OCI-LY3 (cell line): ENCODE data around the gene SLC17A6.

Source experiments
- H2AFZ ChIP-seq: fragments of 200-600, 300-600 bp; shearing (Covaris generic); 2 replicates; pipeline ENCODE4 v1.6.0; 2014; ENCODE audit warnings: antibody characterized with exemption, low read depth, low read length
- H3K27ac ChIP-seq: fragments of 200-600, 300-600 bp; sonication (generic); 2 replicates; pipeline ENCODE4 v1.5.1; 2014; ENCODE audit warnings: mild to moderate bottlenecking, low read length, moderate library complexity, mixed read lengths
- H3K27me3 ChIP-seq: fragments of 200-600, 300-600 bp; sonication (generic); 2 replicates; pipeline ENCODE4 v1.6.1; 2014; ENCODE audit warnings: low read depth, low read length, mixed read lengths
- H3K36me3 ChIP-seq: fragments of 200-600, 300-600 bp; sonication (generic); replicated peaks from 2 replicates; pipeline ENCODE3; 2014; ENCODE audit warnings: low read depth, low read length, mixed read lengths
- H3K4me1 ChIP-seq: fragments of 300-600, 200-600 bp; sonication (generic); 2 replicates; pipeline ENCODE4 v1.6.1; 2014; ENCODE audit warnings: low read length, mixed read lengths
- H3K4me2 ChIP-seq: fragments of 200-600, 300-600 bp; sonication (generic); 2 replicates; pipeline ENCODE4 v1.6.1; 2014; ENCODE audit warnings: low read length, mixed read lengths
- H3K4me3 ChIP-seq: fragments of 300-600, 200-600 bp; sonication (generic); 2 replicates; pipeline ENCODE4 v1.5.1; 2014; ENCODE audit warnings: antibody characterized with exemption, mild to moderate bottlenecking, low read length, moderate library complexity
- H3K79me2 ChIP-seq: fragments of 300-600, 200-600 bp; shearing (Covaris generic); 2 replicates; pipeline ENCODE4 v1.6.1; 2014; ENCODE audit warnings: mild to moderate bottlenecking, low read length, mixed read lengths
- H3K9ac ChIP-seq: fragments of 300-600, 200-600 bp; shearing (Covaris generic); 2 replicates; pipeline ENCODE4 v1.6.0; 2014; ENCODE audit warnings: mild to moderate bottlenecking, low read length, moderate library complexity
- H3K9me3 ChIP-seq: fragments of 200-600, 300-600 bp; shearing (Covaris generic); 2 replicates; pipeline ENCODE4 v1.6.1; 2014; ENCODE audit warnings: low read length, mixed read lengths; ENCODE audit not compliant: insufficient read depth
- H4K20me1 ChIP-seq: fragments of 200-600, 300-600 bp; sonication (generic); 2 replicates; pipeline ENCODE4 v1.6.1; 2016; ENCODE audit warnings: low read length, mixed read lengths; ENCODE audit not compliant: insufficient read depth
- CTCF ChIP-seq: fragments of 200-600, 300-600 bp; sonication (generic); IDR thresholded peaks from 2 replicates; pipeline ENCODE4 v1.5.1; 2014; ENCODE audit warnings: antibody characterized with exemption, low read length, low read depth
- EZH2phosphoT487 ChIP-seq: fragments of 200-600 bp; shearing (Covaris generic); IDR thresholded peaks from 2 replicates; pipeline ENCODE4 v1.6.1; 2018; ENCODE audit warnings: antibody characterized with exemption, mixed run types, low read depth

Gene SLC17A6

GRCh38 chr11:22349491-22349890 lies 11.3 kb downstream of the SLC17A6 start:
- Histone ChIP-seq H3K79me2 (no peaks in the 10 kb centered on the region), H3K4me2 (no peak overlapping the region), H3K36me3 (no peaks in the 10 kb centered on the region), H4K20me1 (no peaks in the 10 kb centered on the region), H3K27me3 (no peaks in the 10 kb centered on the region), H3K4me3 (no peak overlapping the region), H3K9ac (no peak overlapping the region), H3K4me1 (no peaks in the 10 kb centered on the region), H3K27ac (no peak overlapping the region), H2AFZ (no peak overlapping the region), H3K9me3 (no peaks in the 10 kb centered on the region)
- TF ChIP-seq CTCF, result no peak
- TF ChIP-seq EZH2phosphoT487, result no peak

GRCh38 chr11:22359295-22359694 lies 21.1 kb downstream of the SLC17A6 start:
- Histone ChIP-seq H3K27ac (no peak overlapping the region), H4K20me1 (no peaks in the 10 kb centered on the region), H3K27me3 (no peaks in the 10 kb centered on the region), H3K9me3 (no peaks in the 10 kb centered on the region), H3K4me3 (no peak overlapping the region), H3K9ac (no peak overlapping the region), H3K4me1 (no peaks in the 10 kb centered on the region), H3K79me2 (no peaks in the 10 kb centered on the region), H3K4me2 (no peak overlapping the region), H3K36me3 (no peaks in the 10 kb centered on the region), H2AFZ (no peak overlapping the region)
- TF ChIP-seq CTCF (no peak), EZH2phosphoT487 (no peak)

- Histone ChIP-seq H3K4me2 (0 out of 2 replicates have a peak overlapping the region, but pooled peaks have one; percentile 6), H3K4me3 (no peak overlapping the region)
- TF ChIP-seq EZH2phosphoT487 (no peak), CTCF (no peak)
Observed at GRCh38 chr11:22371160-22371559, 33.0 kb downstream of the SLC17A6 start.

GRCh38 chr11:22387126-22387525 lies 48.9 kb downstream of the SLC17A6 start:
- no peaks in the 10 kb centered on the region for H3K36me3 ChIP-seq
- H2AFZ ChIP-seq, result no peak overlapping the region
- no peak overlapping the region for H3K9ac ChIP-seq
- H3K4me3 ChIP-seq, result no peak overlapping the region
- no peaks in the 10 kb centered on the region for H3K27me3 ChIP-seq
- TF ChIP-seq CTCF (no peak), EZH2phosphoT487 (no peak)
- H3K79me2 ChIP-seq, result no peaks in the 10 kb centered on the region
- H3K4me2 ChIP-seq, result no peak overlapping the region
- no peaks in the 10 kb centered on the region for H4K20me1 ChIP-seq
- H3K9me3 ChIP-seq, result no peaks in the 10 kb centered on the region
- peaks cover under 1% of the 10 kb centered on the region; the same call in 1 of the 2 replicates for H3K4me1 ChIP-seq
- no peak overlapping the region for H3K27ac ChIP-seq

More at GRCh38 chr11:22371160-22371559, 33.0 kb downstream of the SLC17A6 start:
- Histone ChIP-seq H3K36me3 (no peaks in the 10 kb centered on the region), H3K79me2 (no peaks in the 10 kb centered on the region), H3K9me3 (no peaks in the 10 kb centered on the region), H4K20me1 (no peaks in the 10 kb centered on the region), H3K4me1 (no peaks in the 10 kb centered on the region), H3K9ac (no peak overlapping the region), H3K27me3 (no peaks in the 10 kb centered on the region), H2AFZ (no peak overlapping the region; the same call in 1 of the 2 replicates), H3K27ac (no peak overlapping the region)
